NCI-H1105 (cell line): ENCODE measurements around the gene TMEM221.
"Not testable (repeated sequence)": the region's sequence is repeated elsewhere in the genome, so short reads cannot be mapped to it uniquely, and the experiment has no call there.

Source experiments
- DNase-seq: peaks from one replicate; lab custom pipeline; 2025; lab: John Stamatoyannopoulos, UW

TMEM221 gene

GRCh38 chr19:17448131-17448967 is at the start of gene TMEM221:
Gene TMEM221, minus strand, starts transcription at chr19:17448668. Its CDS starts 206 bp downstream, at chr19:17448462.
- peak; percentile 16 for DNase-seq

- DNase-seq = no peak
Observed at GRCh38 chr19:17497149-17497798, 48.8 kb upstream of the TMEM221 start.

DNA sequence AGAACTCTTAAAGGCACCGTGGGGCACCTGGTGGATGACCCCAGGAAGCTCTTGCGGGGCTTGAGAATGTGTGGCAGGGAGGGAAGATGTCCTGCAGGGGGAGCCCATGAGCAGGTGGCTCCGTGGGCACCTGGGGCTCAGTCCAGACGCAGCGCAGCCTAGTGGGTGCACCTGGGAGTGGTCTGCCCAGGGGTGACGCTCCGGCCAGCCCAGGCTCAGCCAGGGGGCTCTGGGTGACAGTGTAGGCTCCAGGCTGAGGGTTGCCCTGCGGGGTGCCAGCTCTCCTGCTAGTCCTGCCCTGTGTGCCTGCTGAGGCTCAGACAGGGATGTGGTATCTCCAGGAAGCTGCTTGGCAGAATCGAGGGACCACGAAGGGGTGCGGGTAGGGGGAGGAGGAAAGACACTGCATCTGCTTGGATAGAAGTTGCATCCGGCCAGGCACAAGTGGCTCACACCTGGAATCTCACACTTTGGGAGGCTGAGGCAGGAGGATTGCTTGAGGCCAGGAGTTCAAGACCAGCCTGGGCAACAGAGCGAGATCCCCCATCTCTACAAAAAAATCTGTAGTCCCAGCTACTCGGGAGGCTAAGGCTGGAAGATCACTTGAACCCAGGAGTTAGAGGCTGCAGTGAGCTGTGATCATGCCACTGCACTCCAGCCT is 48.0 kb upstream of the TMEM221 start:
- peak; percentile 69 for DNase-seq

DNA sequence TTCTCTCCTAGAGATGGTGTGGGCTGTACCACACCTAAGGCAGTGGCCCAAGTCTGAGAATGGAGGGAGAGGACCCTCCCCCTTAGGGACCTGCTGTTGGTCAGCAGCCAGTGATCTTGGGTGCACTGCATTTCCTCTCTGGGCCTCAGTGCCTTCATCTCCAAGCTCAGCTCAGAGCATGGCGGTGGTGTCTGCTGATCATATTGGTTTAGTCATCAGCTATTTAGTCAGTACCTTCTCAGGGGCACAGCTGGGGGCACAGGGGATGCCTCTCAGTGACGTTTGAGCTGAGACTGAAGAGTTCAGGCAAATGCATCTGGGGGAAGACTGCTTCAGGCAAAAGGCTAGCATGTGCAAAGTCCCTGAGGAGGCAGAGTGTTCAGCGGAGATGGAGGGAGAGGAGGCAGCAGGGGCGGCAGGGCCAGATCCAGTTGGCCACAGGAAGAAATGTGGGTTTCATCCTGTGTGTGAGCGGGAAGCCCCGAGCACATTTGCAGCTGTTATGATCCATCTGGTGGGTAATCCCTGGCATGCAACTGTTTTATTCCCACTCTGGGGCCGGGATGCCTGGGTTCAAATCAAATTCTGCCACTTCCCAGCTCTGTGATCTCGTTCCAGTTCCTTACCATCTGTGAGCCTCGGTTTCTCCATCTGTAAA is 47.3 kb upstream of the TMEM221 start:
- no peak for DNase-seq

DNA sequence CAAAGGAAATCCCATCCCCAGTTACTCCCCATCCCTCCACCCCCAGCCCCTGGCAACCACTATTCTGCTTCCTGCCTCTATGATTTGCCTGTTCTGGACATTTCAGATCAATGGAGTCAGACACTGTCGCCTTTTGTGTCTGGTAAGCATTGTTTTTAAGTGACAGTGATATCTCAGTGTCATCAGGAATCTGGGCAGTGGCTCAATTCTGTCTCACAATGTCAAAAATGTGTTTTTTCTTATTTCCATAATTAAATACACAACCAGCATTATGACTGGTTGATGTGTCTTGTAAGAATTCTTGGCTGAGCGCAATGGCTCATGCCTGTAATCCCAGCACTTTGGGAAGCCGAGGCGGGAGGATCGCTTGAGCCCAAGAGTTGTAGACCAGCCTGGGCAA is 42.8 kb upstream of the TMEM221 start:
- no peak for DNase-seq

- DNase-seq = no peak
Observed at GRCh38 chr19:17490411-17490810, 41.9 kb upstream of the TMEM221 start.

GRCh38 chr19:17489392-17490030 is 41.0 kb upstream of the TMEM221 start:
- no peak for DNase-seq

DNA sequence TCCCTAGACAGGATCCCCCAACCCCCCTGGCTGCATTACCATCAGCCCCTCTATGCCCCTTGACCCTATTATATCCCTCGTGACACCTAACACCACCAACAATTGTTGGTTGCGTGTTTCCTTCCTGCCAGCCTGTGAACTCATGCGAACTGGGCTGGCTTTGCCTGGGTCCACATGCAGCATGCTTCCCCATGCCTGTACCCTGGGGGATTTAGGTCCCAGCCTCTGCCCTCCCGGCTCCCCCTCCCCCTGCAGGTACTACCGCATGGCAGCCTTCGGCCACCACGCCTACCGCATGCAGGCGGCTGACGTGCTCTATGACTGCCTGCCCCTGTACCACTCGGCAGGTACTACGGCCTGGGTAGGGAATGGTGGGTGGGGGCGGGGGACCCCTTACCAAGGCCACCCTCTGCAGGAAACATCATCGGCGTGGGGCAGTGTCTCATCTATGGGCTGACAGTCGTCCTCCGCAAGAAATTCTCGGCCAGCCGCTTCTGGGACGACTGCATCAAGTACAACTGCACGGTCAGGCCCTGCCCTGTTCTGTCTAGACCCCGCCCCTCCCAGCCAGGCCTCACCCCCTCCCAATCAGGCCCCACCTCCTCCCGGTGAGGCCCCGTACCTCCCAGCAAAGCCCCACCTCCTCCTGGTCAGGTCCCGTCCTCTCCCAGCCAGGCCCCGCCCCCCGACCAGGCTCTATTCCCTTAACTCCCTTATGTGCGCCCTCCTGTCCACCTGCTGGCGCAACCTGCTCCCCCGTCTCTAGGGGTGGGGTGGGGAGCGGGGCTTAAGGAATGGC is 40.3 kb upstream of the TMEM221 start:
- DNase-seq = no peak

- no peak for DNase-seq
Observed at GRCh38 chr19:17487284-17488121, 39.0 kb upstream of the TMEM221 start.

- DNase-seq = no peak
Observed at GRCh38 chr19:17486545-17487240, 38.2 kb upstream of the TMEM221 start.

DNA sequence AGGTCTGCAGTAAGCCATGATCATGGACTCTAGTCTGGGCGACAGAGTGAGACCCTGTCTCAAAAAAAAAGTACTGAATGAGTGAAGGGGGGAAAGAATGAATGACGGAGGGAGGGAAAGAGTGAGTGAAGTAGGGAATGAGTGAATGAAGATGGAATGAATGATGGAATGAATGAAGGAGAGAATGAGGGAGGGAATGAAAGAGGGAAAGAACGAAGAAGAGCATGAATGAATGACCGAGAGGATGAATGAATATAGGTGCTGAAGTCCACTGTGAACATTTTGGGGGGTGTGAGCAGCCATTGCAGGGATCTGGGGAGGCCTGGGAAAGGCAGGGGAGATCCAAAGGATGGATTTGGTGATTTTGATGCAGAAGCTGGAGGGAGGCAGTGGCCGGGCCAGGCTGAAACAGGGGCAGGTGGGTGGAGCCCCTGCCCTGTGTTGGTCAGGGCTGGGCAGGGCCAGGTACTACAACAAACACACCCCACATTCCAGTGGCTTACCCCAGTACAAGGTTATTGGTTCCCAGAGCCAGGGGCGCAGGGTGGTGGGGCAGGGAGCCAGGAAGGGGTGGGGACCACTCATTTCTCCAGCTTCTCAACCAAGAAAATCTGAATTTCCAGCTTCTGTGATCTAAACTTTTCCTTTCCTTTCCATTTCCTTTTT is 36.2 kb upstream of the TMEM221 start:
- DNase-seq = no peak

DNA sequence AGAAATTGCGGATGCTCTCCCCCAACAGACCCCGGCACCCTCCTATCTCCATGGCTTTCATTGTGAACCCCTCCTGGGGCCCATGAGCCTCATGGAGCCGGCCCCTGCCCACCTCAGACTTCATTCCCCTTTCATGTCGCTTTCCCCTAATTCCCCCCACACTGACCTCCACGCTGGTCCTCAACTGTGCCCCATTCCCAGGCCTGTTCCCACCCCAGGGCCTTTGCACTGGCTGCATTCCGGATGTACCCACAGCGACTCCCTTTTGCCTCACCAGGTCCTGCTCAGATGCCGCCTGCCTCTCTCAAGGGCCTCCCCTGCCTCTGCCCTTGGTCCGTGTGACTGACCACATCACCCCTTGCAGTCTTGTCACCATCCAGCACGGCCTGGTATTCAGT is 35.1 kb upstream of the TMEM221 start:
- DNase-seq = no peak

GRCh38 chr19:17482877-17483604 is 34.6 kb upstream of the TMEM221 start:
- no peak for DNase-seq

DNA sequence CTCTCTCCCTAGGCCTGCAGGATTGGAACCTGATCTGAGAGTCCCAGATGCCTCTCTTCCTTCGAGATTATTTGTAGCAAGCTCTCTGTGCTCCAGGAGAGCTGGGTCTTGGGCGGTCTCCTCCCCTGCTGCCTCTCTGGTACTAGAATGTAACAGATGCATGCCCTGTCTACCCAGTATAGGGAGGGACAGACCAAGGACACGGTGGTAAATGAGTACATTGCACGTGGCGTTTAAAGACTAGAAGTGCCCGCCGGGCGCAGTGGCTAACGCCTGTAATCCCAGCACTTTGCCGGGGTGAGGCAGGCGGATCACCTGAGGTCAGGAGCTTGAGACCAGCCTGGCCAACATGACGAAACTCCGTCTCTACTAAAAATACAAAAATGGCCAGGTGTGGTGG is 33.5 kb upstream of the TMEM221 start:
- DNase-seq = no peak

- no peak for DNase-seq
Observed at GRCh38 chr19:17479325-17479791, 30.9 kb upstream of the TMEM221 start.

DNA sequence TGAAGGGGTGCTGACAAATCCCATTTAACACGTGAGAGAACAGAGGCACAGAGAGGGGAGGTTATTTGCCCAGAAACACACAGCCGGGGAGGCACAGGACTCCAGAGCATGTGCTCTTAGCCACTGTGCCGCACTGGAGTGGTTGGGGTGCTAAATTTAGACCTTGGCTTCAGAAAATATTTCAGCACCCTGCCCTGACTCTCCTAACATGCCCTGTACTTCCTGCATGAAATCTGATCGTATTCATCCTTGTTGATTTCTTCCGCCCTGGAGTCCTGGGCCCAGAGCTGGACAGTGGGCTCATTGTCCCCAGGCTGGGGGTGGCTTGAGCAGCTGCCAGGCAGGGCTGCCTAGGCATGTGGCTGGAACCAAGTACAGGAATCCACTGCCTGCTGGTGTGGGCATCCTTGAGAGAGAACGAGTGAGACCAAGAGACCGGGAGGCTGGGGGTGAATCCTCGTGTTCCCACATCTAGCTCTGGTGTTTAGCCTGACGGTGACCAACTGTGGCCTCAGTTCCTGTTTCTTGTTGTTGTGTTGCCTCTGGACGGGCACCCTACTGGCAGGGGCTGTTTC is 27.2 kb upstream of the TMEM221 start:
- no peak for DNase-seq

- DNase-seq = not testable (repeated sequence)
Observed at GRCh38 chr19:17475011-17475540, 26.6 kb upstream of the TMEM221 start.

DNA sequence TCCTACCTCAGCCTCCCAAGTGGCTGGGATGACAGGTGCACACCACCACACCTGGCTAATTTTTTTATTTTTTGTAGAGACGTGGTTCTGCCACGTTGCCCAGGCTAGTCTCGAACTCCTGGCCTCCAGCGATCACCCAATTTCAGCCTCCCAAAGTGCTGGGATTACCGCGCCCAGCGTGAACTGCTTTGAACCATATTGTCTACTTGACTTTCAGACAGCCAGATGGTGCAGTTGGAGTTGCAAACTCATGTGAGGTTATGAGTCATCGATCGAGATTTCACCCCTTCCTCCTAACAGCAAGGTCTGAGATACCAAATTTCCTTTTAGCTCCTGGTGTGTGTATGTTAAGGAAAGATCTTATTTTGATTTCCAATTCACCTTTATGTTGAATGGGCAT is 24.6 kb upstream of the TMEM221 start:
- DNase-seq = no peak
